Natural killer cell (primary cell): ENCODE results near the gene TRAM2. TPM values are rescaled to one million over a fixed set of nuclear protein-coding genes. Genes with fewer than 3 reads are reported as not detected.

Experiments
- ATAC-seq, 3 donors: fragments of 150-1000 bp in 2 of 3; fragments of 200-7000 bp in 1 of 3; cut with Tn5 transposase; 1 replicate in 1 of 3; 2 replicates in 2 of 3; pipeline ENCODE4 v1.10.0; 2021; ENCODE audit warnings: mild to moderate bottlenecking in 2 of 3, moderate library complexity in 2 of 3
- DNase-seq, 2 donors: peaks; one replicate each; pipeline versions ENCODE4 v3.0.0 to v3.0.0-alpha.2; 2013 to 2021; ENCODE audit warnings: mixed read lengths in 1 of 2
- H3K27ac ChIP-seq: one replicate; pipeline ENCODE4 v1.5.1; 2013; ENCODE audit warnings: mild to moderate bottlenecking, low read length
- H3K27me3 ChIP-seq: one replicate; pipeline ENCODE4 v1.6.1; 2013; ENCODE audit warnings: low read length; ENCODE audit not compliant: control insufficient read depth, insufficient read depth
- H3K36me3 ChIP-seq: one replicate; pipeline ENCODE4 v1.6.1; 2013; ENCODE audit warnings: low read length; ENCODE audit not compliant: control insufficient read depth, insufficient read depth
- H3K4me1 ChIP-seq: one replicate; pipeline ENCODE4 v1.6.1; 2013; ENCODE audit warnings: low read length; ENCODE audit not compliant: control insufficient read depth, insufficient read depth
- H3K4me3 ChIP-seq: one replicate; pipeline ENCODE4 v1.5.1; 2013; ENCODE audit warnings: low read length
- H3K9me3 ChIP-seq: one replicate; pipeline ENCODE4 v1.6.1; 2013; ENCODE audit warnings: low read length; ENCODE audit not compliant: control insufficient read depth, insufficient read depth
- H3K27ac Mint-ChIP-seq, 2 donors: one replicate each; pipeline ENCODE4 v1.8.0; 2022; ENCODE audit warnings: mild to moderate bottlenecking in 2 of 2, mixed read lengths in 2 of 2, moderate library complexity in 1 of 2
- H3K27me3 Mint-ChIP-seq, 2 donors: one replicate each; pipeline ENCODE4 v1.8.0; 2022; ENCODE audit warnings: low read depth in 2 of 2, mixed read lengths in 2 of 2
- H3K36me3 Mint-ChIP-seq: one replicate; pipeline ENCODE4 v1.8.0; 2022; ENCODE audit warnings: mixed read lengths
- H3K4me1 Mint-ChIP-seq, 2 donors: one replicate each; pipeline ENCODE4 v1.8.0; 2022; ENCODE audit warnings: mixed read lengths in 2 of 2
- H3K4me3 Mint-ChIP-seq: one replicate; pipeline ENCODE4 v1.8.0; 2022; ENCODE audit warnings: mild to moderate bottlenecking, moderate library complexity, mixed read lengths
- H3K9me3 Mint-ChIP-seq, 2 donors: one replicate each; pipeline ENCODE4 v1.8.0; 2022; ENCODE audit warnings: mixed read lengths in 2 of 2
- WGBS: methylation state at CpG from one replicate; pipeline ENCODE4 v1.1.7; 2013; ENCODE audit warnings: missing lambda C conversion rate; ENCODE audit not compliant: insufficient coverage; 5-methylcytosine and 5-hydroxymethylcytosine counted together
- intact Hi-C: fragments of 100-400 bp; cut with micrococcal nuclease; formaldehyde crosslinking; loops from one replicate; pipeline ENCODE4 v1.14.2; 2022
- total RNA-seq, 4 donors: library from RNA; stranded (reverse); fragments of 120-200 nt in 1 of 4; gene quantifications; one replicate each; pipeline versions ENCODE4 v1.2.3 to v1.2.4, GENCODE V29; 2013 to 2022
- TF ChIP-seq, protein P1 (sequence below): fragments of 200-600 bp; IDR thresholded peaks from one replicate; pipeline ENCODE4 v1.8.0; 2022; ENCODE audit warnings: antibody characterized with exemption

Gene TRAM2
- total RNA-seq, 3 donors from 2014 or later (not counting 1 experiment from before 2014, with no cell fraction given): 16.2 to 20.0 (median 19.2) TPM

DNA sequence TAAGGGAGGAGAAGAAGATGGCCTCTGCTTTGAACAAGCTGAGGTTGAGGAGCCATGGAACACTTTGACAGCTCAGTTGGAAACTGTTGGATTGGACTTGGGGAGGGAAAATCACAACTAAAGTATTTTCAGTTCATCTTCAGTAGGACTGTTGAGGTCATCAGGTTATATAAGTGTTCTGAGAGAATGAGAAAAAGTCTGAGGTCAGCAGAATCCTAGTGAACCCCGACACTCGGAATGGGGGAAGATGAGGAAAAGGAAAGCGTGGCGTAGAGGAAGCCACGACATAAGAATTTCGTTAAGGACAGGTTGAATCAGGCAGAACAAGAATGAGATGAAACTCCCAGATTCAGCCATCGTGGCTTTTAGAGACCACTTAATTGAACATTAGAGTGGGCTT is 4.0 kb upstream of the TRAM2 start:
- Mint-ChIP-seq H3K36me3 (no peaks in the 10 kb centered on the region), H3K4me1 (peaks cover 11 to 12% of the 10 kb centered on the region in 2 donors), H3K4me3 (no peak overlapping the region), H3K27me3 (no peaks in the 10 kb centered on the region), H3K27ac (no peak overlapping the region), H3K9me3 (no peaks in the 10 kb centered on the region)
- Histone ChIP-seq H3K27me3 (no peaks in the 10 kb centered on the region), H3K4me3 (no peak overlapping the region), H3K4me1 (peaks cover 10% of the 10 kb centered on the region), H3K36me3 (no peaks in the 10 kb centered on the region), H3K27ac (no peak overlapping the region), H3K9me3 (no peaks in the 10 kb centered on the region)
- TF ChIP-seq, protein P1, sequence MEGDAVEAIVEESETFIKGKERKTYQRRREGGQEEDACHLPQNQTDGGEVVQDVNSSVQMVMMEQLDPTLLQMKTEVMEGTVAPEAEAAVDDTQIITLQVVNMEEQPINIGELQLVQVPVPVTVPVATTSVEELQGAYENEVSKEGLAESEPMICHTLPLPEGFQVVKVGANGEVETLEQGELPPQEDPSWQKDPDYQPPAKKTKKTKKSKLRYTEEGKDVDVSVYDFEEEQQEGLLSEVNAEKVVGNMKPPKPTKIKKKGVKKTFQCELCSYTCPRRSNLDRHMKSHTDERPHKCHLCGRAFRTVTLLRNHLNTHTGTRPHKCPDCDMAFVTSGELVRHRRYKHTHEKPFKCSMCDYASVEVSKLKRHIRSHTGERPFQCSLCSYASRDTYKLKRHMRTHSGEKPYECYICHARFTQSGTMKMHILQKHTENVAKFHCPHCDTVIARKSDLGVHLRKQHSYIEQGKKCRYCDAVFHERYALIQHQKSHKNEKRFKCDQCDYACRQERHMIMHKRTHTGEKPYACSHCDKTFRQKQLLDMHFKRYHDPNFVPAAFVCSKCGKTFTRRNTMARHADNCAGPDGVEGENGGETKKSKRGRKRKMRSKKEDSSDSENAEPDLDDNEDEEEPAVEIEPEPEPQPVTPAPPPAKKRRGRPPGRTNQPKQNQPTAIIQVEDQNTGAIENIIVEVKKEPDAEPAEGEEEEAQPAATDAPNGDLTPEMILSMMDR: no peak
- no peak for DNase-seq
- no peak for ATAC-seq
- intact Hi-C loops: no loop called here
- 95% methylated on average over 7 of the region's 7 CpGs for WGBS

DNA sequence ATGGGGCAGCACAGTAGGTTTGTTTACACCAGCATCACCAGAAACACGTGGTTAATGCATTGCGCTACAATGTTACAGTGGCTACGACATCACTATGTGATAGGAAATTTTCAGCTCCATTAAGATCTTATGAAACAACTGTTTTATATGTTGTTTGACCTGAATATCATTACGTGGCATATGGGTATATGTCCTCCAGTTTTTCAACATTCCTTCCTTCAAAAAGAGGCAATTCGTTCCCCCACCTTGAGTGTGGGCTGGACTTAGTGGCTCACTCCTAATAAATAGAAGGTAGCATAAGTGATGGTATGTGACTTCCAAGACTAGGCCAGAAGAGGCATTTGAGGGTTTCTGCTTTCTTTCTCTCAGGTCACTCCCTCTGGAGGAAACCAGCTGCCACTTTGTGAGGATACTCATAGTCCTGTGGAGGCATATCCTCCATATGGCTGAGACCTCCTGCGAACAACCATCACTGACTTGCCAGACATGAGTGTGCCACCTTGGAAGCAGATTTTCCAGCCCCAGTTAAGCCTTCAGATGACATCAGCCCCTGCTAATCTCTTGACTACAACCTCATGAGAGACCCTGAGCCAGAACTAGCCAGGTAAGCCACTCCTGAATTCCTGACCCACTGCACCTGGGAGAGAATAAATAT is 2.3 kb upstream of the TRAM2 start:
- WGBS: 56% methylated on average over 5 of the region's 6 CpGs
- Mint-ChIP-seq H3K27ac (peak overlapping the region; percentile 17 to 33), H3K4me1 (peaks cover 29 to 30% of the 10 kb centered on the region in 2 donors), H3K27me3 (no peaks in the 10 kb centered on the region), H3K9me3 (no peaks in the 10 kb centered on the region), H3K4me3 (peak overlapping the region; percentile 9), H3K36me3 (no peaks in the 10 kb centered on the region)
- Histone ChIP-seq H3K27me3 (no peaks in the 10 kb centered on the region), H3K9me3 (no peaks in the 10 kb centered on the region), H3K4me1 (peaks cover 28% of the 10 kb centered on the region), H3K4me3 (no peak overlapping the region), H3K27ac (no peak overlapping the region), H3K36me3 (no peaks in the 10 kb centered on the region)
- DNase-seq (no peak), ATAC-seq (no peak)
- intact Hi-C loops: loop anchor here (5.0 kb wide), 1 partner anchor 968 kb away; the partner anchor contains the start of gene GCLC
- TF ChIP-seq, protein P1: no peak

DNA sequence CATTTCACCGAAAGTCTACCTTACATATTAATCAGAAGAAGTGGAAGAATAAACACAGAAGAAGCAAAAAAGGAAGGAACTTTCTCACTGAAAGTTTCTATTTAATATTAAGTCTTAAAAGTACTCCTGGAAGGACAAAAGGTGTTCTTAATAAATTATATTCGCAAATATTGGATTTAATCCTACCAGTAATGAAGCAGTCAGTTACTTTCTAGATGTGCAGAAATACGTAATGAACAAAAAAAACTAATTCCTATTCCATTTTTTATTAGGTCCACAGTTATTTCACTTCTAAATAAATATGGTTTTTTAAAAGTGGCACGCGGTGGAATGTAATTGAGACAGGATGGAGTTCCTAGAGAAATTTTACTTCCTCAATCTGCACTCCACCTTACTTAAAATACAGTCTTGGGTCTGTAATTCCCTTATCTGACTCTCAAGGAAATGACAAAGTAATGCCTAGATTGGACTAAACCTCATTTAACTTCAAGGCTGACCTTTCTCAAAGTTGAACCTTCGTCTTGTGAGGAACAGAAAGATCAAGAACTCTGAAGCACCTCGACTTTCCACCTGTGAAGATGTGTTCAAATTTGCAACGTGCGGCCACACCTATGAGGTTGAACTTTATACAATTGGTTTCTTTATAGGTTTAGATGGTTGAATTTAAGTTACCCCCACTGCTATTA is 1.1 kb upstream of the TRAM2 start:
- Mint-ChIP-seq H3K9me3 (no peaks in the 10 kb centered on the region), H3K36me3 (no peaks in the 10 kb centered on the region), H3K4me3 (peak overlapping the region; percentile 78), H3K27ac (peak overlapping the region; percentile 60 to 73), H3K4me1 (peaks cover 41 to 42% of the 10 kb centered on the region in 2 donors), H3K27me3 (no peaks in the 10 kb centered on the region)
- ATAC-seq: no peak
- no peaks in the 10 kb centered on the region for H3K36me3 ChIP-seq
- H3K4me3 ChIP-seq: peak overlapping the region; percentile 52
- H3K27me3 ChIP-seq: no peaks in the 10 kb centered on the region
- peaks cover 40% of the 10 kb centered on the region for H3K4me1 ChIP-seq
- intact Hi-C loops: loop anchor here (5.0 kb wide), 1 partner anchor 969 kb away; the partner anchor contains the start of gene GCLC
- peak in 1 of 2 donors; percentile 10 for DNase-seq
- peak overlapping the region; percentile 65 for H3K27ac ChIP-seq
- 78% methylated on average over 2 of the region's 9 CpGs for WGBS
- TF ChIP-seq, protein P1: no peak
- no peaks in the 10 kb centered on the region for H3K9me3 ChIP-seq
